Uterine smooth muscle cell (primary cell): Measurements from ENCODE around the gene ZKSCAN1. TPM values are rescaled to one million over a fixed set of nuclear protein-coding genes. Genes with fewer than 3 reads are reported as not detected.

Experiments
- total RNA-seq: library from RNA; depleted of rRNA; stranded (reverse); fragments of >200 nt; gene quantifications from 2 replicates; pipeline ENCODE4 v1.2.3, GENCODE V29; 2014

Gene ZKSCAN1
- 33.1 and 44.9 TPM in 2 replicates for total RNA-seq

DNA sequence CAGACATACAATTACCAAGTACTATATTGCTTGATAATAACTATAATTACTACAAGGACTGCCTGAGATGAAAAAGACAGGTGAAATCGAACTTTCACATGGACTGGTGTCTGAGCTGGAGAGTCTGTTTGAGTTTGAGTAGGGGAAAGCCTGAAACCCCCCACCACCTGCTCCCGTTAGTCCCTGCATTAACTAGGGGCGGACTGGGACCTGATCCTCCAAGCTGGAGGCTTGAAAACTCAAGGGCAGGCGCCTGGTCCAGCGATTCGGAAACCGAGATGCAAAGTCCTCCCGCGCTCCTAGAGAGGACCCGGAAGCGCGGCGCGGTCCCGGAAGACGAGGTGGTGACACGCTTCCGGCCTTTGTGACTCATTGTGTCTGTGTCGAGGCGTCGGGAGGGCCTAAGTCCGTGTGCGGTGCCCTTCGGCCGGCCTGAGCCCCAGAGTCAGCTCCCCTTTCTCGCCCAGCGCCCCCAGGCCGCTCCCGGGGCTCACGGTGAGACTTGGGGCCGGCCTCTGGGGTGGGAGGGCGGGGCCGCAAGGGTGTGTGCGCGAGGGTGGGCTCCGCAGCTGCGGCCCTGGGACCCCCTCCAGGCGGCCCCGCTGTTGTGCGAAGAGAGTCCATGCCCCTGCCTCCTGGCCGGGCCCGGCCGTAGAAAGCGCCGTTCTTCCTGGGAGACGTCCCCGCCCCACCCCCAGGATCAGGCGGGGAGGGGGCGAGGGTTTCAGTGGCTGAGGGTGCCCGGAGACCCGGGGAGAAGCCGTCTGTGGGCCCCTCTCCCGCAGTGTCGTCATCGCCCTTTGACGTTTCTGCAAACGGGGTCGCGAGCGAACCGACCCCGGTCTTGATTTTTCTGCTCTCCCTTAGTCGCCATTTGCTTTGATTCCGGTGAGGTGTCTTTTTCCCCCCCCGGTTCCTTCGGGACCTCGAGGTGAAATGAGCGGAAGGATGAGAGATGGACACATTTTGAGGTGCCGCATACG, at the start of gene ZKSCAN1:
TSS of gene ZKSCAN1 (plus strand) at position 365 of the 983 bp plus-strand sequence. CDS start 7,911 bp downstream, outside the sequence.

GRCh38 chr7:99975782-99976521, 39.4 kb upstream of the ZKSCAN1 start, which contains the start of gene AZGP1:
TSS of gene AZGP1 (minus strand) at chr7:99976031. CDS start at chr7:99976020, 11 bp downstream.

GRCh38 chr7:100049441-100050291, 34.3 kb downstream of the ZKSCAN1 start, which contains the start of gene ZSCAN21:
TSS of gene ZSCAN21 (plus strand) at chr7:100049774. CDS start at chr7:100057007, 7,233 bp downstream.

DNA sequence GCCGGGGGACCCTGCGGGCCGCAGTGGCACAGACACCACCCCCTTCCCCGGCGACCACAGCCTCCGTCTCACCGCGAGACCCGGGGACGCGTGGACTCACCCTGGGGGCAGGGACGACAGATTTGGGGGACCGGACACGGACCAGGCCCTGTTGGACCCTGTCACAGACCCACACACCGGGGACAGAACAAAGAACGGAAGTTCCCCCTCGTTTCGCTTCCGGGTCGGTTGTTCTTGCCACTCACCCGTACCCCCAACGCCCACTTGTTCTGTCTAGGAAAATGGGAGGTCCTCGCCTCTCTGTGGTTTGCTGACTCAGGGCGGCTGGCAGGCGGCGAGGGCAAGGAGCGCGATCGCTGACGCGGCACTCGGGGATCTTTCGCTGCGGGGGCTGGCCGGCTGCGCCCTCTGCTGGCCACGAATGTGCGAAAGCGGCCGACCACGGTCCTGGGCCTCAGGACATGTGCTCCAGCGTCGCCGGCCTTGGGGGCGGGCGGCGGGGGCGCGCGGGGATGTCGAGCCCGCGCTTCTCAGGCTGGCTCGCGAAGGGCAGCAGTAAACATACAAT, 66.2 kb downstream of the ZKSCAN1 start, which contains the start of gene ZNF3:
TSS of gene ZNF3 (minus strand) at position 189 of the 568 bp plus-strand sequence. CDS start 4,366 bp downstream, outside the sequence.

DNA sequence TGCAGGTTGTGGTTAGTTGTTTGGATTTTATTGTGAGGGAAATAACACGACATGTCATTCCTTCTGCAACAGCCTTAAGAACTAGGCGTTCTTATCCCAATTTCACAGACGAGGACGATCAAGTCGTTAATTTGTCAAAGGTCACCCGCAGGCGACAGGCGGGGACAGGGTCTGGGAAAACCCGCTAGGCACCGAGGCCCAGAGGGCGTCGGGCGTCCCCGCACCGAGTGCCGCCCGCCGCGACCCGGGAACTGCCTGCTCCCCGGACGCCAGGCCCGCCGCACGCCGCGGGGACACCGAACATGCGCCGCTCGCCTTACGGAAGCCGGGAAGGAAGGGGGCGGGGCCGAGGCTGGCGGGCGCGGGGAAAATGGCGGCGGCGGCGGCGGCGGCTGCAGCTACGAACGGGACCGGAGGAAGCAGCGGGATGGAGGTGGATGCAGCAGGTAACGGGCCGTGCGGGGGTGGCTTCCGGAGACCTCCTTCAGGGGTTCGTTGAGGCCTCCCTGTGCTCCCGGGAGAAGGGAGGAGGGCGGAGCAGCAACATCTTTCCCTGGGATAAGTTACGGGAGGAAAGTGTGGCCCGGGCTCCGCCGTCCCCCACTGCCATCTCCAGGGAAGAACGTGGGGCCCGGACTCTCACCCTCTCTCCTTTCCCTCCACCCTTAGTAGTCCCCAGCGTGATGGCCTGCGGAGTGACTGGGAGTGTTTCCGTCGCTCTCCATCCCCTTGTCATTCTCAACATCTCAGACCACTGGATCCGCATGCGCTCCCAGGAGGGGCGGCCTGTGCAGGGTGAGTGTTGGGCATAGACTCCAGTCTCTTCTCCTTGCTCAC, 73.4 kb downstream of the ZKSCAN1 start, which contains the start of gene COPS6:
TSS of gene COPS6 (plus strand) at position 349 of the 837 bp plus-strand sequence. CDS start at position 371, 22 bp downstream.

Other genes starting within 250 kb of the ZKSCAN1 start
- not detected in 2 replicates for gene CYP3A4, start 231.4 kb upstream of the ZKSCAN1 start, total RNA-seq
- gene CYP3A43, start 187.6 kb upstream of the ZKSCAN1 start, total RNA-seq, result not detected in 2 replicates
- 0.11 and 0.12 TPM in 2 replicates for gene OR2AE1, start 138.6 kb upstream of the ZKSCAN1 start, total RNA-seq
- 21.7 and 30.6 TPM in 2 replicates for gene TRIM4, start 96.1 kb upstream of the ZKSCAN1 start, total RNA-seq
- gene GJC3, start 86.0 kb upstream of the ZKSCAN1 start, total RNA-seq, result not detected in 2 replicates
- gene AZGP1, start 39.6 kb upstream of the ZKSCAN1 start, total RNA-seq, result 0.33 TPM in 1 of 2 replicates, not detected in the other
- gene ZSCAN21, start 34.2 kb downstream of the ZKSCAN1 start, total RNA-seq, result 9.5 and 13.1 TPM in 2 replicates
- gene ZNF3, start 66.1 kb downstream of the ZKSCAN1 start, total RNA-seq, result 23.4 and 24.0 TPM in 2 replicates
- gene COPS6, start 73.4 kb downstream of the ZKSCAN1 start, total RNA-seq, result 96.1 and 167 TPM in 2 replicates
- gene MCM7, start 85.8 kb downstream of the ZKSCAN1 start, total RNA-seq, result 56.1 and 266 TPM in 2 replicates
- 22.5 and 29.1 TPM in 2 replicates for gene AP4M1, start 86.0 kb downstream of the ZKSCAN1 start, total RNA-seq
- 59.6 and 61.4 TPM in 2 replicates for gene TAF6, start 103.8 kb downstream of the ZKSCAN1 start, total RNA-seq
- 28.4 and 36.7 TPM in 2 replicates for gene CNPY4, start 104.0 kb downstream of the ZKSCAN1 start, total RNA-seq
- 2.6 and 3.1 TPM in 2 replicates for gene MBLAC1, start 111.4 kb downstream of the ZKSCAN1 start, total RNA-seq
- gene LAMTOR4, start 133.3 kb downstream of the ZKSCAN1 start, total RNA-seq, result 80.3 and 91.4 TPM in 2 replicates
- 6.6 and 10.9 TPM in 2 replicates for gene TRAPPC14, start 143.1 kb downstream of the ZKSCAN1 start, total RNA-seq
- gene GAL3ST4, start 153.0 kb downstream of the ZKSCAN1 start, total RNA-seq, result 0.55 and 1.6 TPM in 2 replicates
- 1.2 and 2.2 TPM in 2 replicates for gene GPC2, start 161.8 kb downstream of the ZKSCAN1 start, total RNA-seq
- 0.62 and 1.00 TPM in 2 replicates for gene STAG3, start 162.3 kb downstream of the ZKSCAN1 start, total RNA-seq
- gene PVRIG, start 204.4 kb downstream of the ZKSCAN1 start, total RNA-seq, result not detected in 2 replicates